Erythroblast (primary cell): Measurements from ENCODE around the gene IQCN.

Source experiments
- DNase-seq, 2 experiments: peaks; one replicate each; lab custom pipeline; 2025; lab: John Stamatoyannopoulos, UW
- GATA1 ChIP-seq: IDR thresholded peaks from 2 replicates; pipeline ENCODE4 v1.6.1; 2011; ENCODE audit warnings: low read depth, mild to moderate bottlenecking, control low read depth, low read length, moderate library complexity
- POLR2A ChIP-seq: IDR thresholded peaks from 2 replicates; pipeline ENCODE4 v1.6.1; 2011; ENCODE audit warnings: mild to moderate bottlenecking, low read length

IQCN gene

GRCh38 chr19:18309525-18310064 lies 35.3 kb upstream of the IQCN start:
- TF ChIP-seq GATA1: no peak
- no peak for TF ChIP-seq POLR2A
- DNase-seq: no peak

GRCh38 chr19:18308948-18309325 lies 34.7 kb upstream of the IQCN start:
- TF ChIP-seq GATA1: no peak
- no peak for DNase-seq

- TF ChIP-seq GATA1 (no peak), POLR2A (no peak)
- no peak for DNase-seq
These were observed 34.0 kb upstream of the IQCN start for GRCh38 chr19:18308051-18308947.

GRCh38 chr19:18307271-18307681 lies 33.0 kb upstream of the IQCN start:
- TF ChIP-seq GATA1 (no peak), POLR2A (no peak)
- no peak for DNase-seq

- no peak for TF ChIP-seq GATA1
- no peak for DNase-seq
These were observed 32.6 kb upstream of the IQCN start for GRCh38 chr19:18306888-18307260.

- TF ChIP-seq POLR2A (no peak), GATA1 (no peak)
- no peak for DNase-seq
These were observed 32.1 kb upstream of the IQCN start for GRCh38 chr19:18306209-18306887.

GRCh38 chr19:18304458-18305310 lies 30.4 kb upstream of the IQCN start:
- peak; percentile 84 to 92 for DNase-seq

GRCh38 chr19:18304208-18304457 lies 29.9 kb upstream of the IQCN start:
- no peak for TF ChIP-seq GATA1
- no peak for TF ChIP-seq POLR2A

More at GRCh38 chr19:18304458-18305310, 30.4 kb upstream of the IQCN start:
- TF ChIP-seq GATA1: no peak
- TF ChIP-seq POLR2A: peak; percentile 85

GRCh38 chr19:18301718-18302111 lies 27.5 kb upstream of the IQCN start:
- DNase-seq: no peak
- TF ChIP-seq POLR2A (no peak), GATA1 (no peak)

More at GRCh38 chr19:18304208-18304457, 29.9 kb upstream of the IQCN start:
- no peak for DNase-seq

GRCh38 chr19:18300930-18301717 lies 26.9 kb upstream of the IQCN start:
- TF ChIP-seq GATA1 (no peak), POLR2A (no peak)
- DNase-seq: peak in 1 of 2 experiments; percentile 48

GRCh38 chr19:18299654-18300053 lies 25.4 kb upstream of the IQCN start:
- TF ChIP-seq POLR2A: no peak
- TF ChIP-seq GATA1: no peak
- no peak for DNase-seq

- TF ChIP-seq POLR2A (no peak), GATA1 (no peak)
- no peak for DNase-seq
These were observed 24.3 kb upstream of the IQCN start for GRCh38 chr19:18298601-18299000.

- DNase-seq: no peak
- no peak for TF ChIP-seq GATA1
- no peak for TF ChIP-seq POLR2A
These were observed 23.1 kb upstream of the IQCN start for GRCh38 chr19:18297308-18297707.

GRCh38 chr19:18295034-18295451 lies 20.8 kb upstream of the IQCN start:
- DNase-seq: no peak
- TF ChIP-seq GATA1 (no peak), POLR2A (no peak)
